ENCODE measurements around the gene ZCCHC14.
"Not testable (repeated sequence)": the region's sequence is repeated elsewhere in the genome, so short reads cannot be mapped to it uniquely, and the experiment has no call there.

The ZCCHC14 gene

DNA sequence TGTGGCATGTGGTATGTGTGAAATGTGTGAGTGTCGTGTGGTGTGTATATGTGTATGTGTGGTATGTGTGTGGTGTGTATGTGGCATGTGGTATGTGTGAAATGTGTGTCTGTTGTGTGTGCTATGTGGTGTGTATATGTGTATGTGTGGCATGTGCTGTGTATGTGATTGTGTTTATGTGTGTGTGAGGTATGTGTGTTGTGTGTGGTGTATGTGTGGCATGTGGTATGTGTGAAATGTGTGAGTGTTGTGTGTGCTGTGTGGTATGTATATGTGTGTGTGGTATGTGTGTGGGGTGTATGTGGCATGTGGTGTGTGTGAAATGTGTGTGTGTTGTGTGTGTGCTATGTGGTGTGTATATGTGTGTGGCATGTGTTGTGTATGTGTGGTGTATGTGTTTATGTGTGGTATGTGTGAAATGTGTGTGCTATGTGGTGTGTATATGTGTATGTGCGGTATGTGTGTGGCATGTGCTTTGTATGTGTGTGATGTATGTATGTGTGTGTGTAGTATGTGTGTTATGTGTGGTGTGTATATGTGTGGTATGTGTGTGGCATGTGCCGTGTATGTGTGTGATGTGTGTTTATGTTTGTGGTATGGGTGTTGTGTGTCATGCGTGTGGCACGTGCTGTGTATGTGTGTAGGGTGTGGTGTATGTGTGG, 9.6 kb upstream of the ZCCHC14 start:
- H3K4me1 ChIP-seq (ENCODE audit: control insufficient read depth, insufficient read depth, low read length): no peaks in the 10 kb centered on the region
- no peaks in the 10 kb centered on the region for H3K36me3 ChIP-seq (ENCODE audit: control insufficient read depth, insufficient read depth, low read length)
- no peaks in the 10 kb centered on the region for H3K9me3 ChIP-seq (ENCODE audit: control insufficient read depth, insufficient read depth, low read length)
- H3K4me3 ChIP-seq (ENCODE audit: low read depth, low read length): no peak overlapping the region
- H3K27me3 ChIP-seq (ENCODE audit: control insufficient read depth, insufficient read depth, low read length): no peaks in the 10 kb centered on the region
- H3K9ac ChIP-seq (ENCODE audit: low read depth, low read length): no peak overlapping the region

DNA sequence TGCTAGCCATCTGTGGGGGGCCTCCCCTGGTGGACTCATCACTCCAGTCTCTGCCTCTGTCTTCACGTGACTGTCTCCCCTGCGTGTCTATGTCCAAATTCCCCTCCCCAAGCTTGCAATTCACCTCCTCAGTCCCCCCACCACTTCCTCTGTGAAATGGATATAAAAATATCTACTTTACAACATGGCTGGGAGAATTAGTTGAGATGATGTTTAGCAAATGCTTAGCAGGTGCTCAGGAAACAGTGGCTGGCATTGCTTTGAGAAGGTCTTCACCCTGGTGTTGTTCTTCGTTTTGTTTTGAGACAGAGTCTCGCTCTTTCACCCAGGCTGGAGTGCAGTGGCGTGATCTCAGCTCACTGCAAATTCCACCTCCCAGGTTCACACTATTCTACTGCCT, 8.3 kb upstream of the ZCCHC14 start:
- Histone ChIP-seq H3K4me3 (ENCODE audit: low read depth, low read length) (no peak overlapping the region), H3K9me3 (ENCODE audit: control insufficient read depth, insufficient read depth, low read length) (no peaks in the 10 kb centered on the region), H3K4me1 (ENCODE audit: control insufficient read depth, insufficient read depth, low read length) (no peaks in the 10 kb centered on the region), H3K9ac (ENCODE audit: low read depth, low read length) (no peak overlapping the region), H3K27me3 (ENCODE audit: control insufficient read depth, insufficient read depth, low read length) (no peaks in the 10 kb centered on the region), H3K36me3 (ENCODE audit: control insufficient read depth, insufficient read depth, low read length) (no peaks in the 10 kb centered on the region)

DNA sequence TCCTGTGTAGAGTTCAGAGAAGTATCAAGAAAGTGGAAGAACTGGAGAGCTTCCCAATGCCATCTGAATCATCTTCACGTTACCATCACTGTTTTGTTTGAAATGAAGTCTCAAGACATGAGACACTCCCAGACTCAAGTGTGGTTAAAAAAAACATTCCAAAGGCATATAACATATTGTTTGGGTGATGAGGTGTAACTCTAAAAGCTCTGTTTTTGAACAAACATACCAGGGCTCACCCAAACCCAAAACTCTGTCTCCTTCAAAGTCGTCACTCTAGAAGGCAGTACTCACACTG, 6.3 kb upstream of the ZCCHC14 start:
- no peaks in the 10 kb centered on the region for H3K27me3 ChIP-seq (ENCODE audit: control insufficient read depth, insufficient read depth, low read length)
- H3K9ac ChIP-seq (ENCODE audit: low read depth, low read length): no peak overlapping the region
- H3K4me1 ChIP-seq (ENCODE audit: control insufficient read depth, insufficient read depth, low read length): no peaks in the 10 kb centered on the region
- H3K4me3 ChIP-seq (ENCODE audit: low read depth, low read length): no peak overlapping the region
- no peaks in the 10 kb centered on the region for H3K9me3 ChIP-seq (ENCODE audit: control insufficient read depth, insufficient read depth, low read length)
- H3K36me3 ChIP-seq (ENCODE audit: control insufficient read depth, insufficient read depth, low read length): no peaks in the 10 kb centered on the region

DNA sequence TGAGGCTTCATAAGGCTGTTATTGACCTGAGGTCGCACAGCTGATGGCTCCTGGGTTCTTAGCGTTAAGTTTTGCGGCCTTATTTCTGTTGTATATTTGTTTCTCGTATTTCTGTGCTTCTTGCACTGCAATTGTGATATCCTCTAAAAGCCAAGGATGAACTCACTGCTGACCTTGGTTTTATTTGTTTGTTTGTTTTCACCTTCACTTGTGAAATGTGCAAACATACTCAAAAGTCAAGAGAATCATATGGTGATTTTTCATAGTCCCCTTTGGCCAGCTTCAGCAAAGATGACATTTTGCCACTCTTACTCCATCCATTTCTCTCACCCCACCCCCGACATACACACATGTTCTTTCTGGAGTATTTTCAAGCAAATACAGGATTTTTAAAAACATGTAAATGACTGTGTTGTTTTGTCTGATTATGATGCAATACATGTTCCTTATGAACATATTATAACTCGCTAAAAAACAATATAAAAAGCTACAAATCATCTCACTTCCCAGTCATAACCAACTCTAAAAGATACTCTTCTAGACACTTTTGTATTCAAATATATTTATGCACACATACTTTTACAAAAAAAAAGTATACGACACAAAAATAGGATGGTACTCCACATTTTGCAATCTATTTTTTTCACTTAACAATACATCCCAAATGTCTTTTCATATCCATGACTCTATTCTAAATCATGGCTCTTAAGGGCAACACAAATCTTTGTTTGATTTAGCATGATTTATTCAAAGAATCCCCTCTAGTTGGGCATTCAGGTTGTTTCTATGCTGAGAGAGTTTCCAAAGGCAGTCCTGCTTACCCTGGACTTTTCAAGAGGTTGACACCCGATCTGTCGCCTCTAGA, 5.7 kb upstream of the ZCCHC14 start:
- no peak overlapping the region for H3K9ac ChIP-seq (ENCODE audit: low read depth, low read length)
- H3K9me3 ChIP-seq (ENCODE audit: control insufficient read depth, insufficient read depth, low read length): no peaks in the 10 kb centered on the region
- no peaks in the 10 kb centered on the region for H3K4me1 ChIP-seq (ENCODE audit: control insufficient read depth, insufficient read depth, low read length)
- no peak overlapping the region for H3K4me3 ChIP-seq (ENCODE audit: low read depth, low read length)
- H3K27me3 ChIP-seq (ENCODE audit: control insufficient read depth, insufficient read depth, low read length): no peaks in the 10 kb centered on the region
- H3K36me3 ChIP-seq (ENCODE audit: control insufficient read depth, insufficient read depth, low read length): no peaks in the 10 kb centered on the region

- not testable (repeated sequence) for H3K4me3 ChIP-seq (ENCODE audit: low read depth, low read length); H3K36me3 ChIP-seq (ENCODE audit: control insufficient read depth, insufficient read depth, low read length); H3K9me3 ChIP-seq (ENCODE audit: control insufficient read depth, insufficient read depth, low read length); H3K4me1 ChIP-seq (ENCODE audit: control insufficient read depth, insufficient read depth, low read length); H3K27me3 ChIP-seq (ENCODE audit: control insufficient read depth, insufficient read depth, low read length); H3K9ac ChIP-seq (ENCODE audit: low read depth, low read length)
Measured at GRCh38 chr16:87497767-87498290, 5.0 kb upstream of the ZCCHC14 start.

DNA sequence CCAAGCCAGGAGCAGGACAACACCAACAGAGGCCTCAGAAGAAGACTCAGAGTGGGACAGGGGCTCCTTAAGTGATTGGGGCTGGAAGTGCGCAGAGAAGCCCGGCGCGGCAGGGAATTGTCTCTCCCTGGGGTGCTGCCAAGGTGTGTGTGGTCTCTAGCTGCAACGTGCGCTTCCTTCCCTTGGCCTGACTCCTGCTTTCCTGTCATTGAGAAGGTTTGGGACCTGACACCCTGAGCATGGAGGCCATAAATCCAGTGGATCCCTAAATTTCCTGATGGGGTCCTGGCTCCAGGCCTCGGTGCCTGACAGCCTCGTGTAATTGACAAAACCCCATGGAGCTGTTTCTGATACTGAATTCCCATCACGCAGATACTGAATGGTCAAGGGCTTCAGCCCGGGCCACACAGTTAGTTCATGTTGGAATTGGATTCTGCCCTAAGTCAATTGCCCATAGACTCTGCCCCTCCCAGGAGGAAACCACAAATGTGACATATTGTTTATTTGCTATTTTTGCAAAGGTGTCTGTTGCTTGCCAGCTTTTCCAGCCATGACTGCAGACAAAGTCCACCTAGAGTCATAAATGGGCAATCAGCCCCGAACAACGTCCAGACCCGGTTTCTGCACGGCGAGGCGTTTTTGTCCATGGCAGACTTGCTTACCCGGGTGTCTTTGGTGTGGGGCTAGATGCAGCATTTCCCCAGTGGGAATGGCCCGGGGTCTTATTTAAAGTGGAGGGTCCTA, 4.4 kb upstream of the ZCCHC14 start:
- H3K9ac ChIP-seq (ENCODE audit: low read depth, low read length); H3K36me3 ChIP-seq (ENCODE audit: control insufficient read depth, insufficient read depth, low read length); H3K9me3 ChIP-seq (ENCODE audit: control insufficient read depth, insufficient read depth, low read length); H3K4me3 ChIP-seq (ENCODE audit: low read depth, low read length); H3K4me1 ChIP-seq (ENCODE audit: control insufficient read depth, insufficient read depth, low read length); H3K27me3 ChIP-seq (ENCODE audit: control insufficient read depth, insufficient read depth, low read length): not testable (repeated sequence)

GRCh38 chr16:87496447-87496801, 3.6 kb upstream of the ZCCHC14 start:
- Histone ChIP-seq H3K4me3 (ENCODE audit: low read depth, low read length) (no peak overlapping the region), H3K36me3 (ENCODE audit: control insufficient read depth, insufficient read depth, low read length) (no peaks in the 10 kb centered on the region), H3K27me3 (ENCODE audit: control insufficient read depth, insufficient read depth, low read length) (no peaks in the 10 kb centered on the region), H3K9me3 (ENCODE audit: control insufficient read depth, insufficient read depth, low read length) (no peaks in the 10 kb centered on the region), H3K9ac (ENCODE audit: low read depth, low read length) (no peak overlapping the region), H3K4me1 (ENCODE audit: control insufficient read depth, insufficient read depth, low read length) (no peaks in the 10 kb centered on the region)

DNA sequence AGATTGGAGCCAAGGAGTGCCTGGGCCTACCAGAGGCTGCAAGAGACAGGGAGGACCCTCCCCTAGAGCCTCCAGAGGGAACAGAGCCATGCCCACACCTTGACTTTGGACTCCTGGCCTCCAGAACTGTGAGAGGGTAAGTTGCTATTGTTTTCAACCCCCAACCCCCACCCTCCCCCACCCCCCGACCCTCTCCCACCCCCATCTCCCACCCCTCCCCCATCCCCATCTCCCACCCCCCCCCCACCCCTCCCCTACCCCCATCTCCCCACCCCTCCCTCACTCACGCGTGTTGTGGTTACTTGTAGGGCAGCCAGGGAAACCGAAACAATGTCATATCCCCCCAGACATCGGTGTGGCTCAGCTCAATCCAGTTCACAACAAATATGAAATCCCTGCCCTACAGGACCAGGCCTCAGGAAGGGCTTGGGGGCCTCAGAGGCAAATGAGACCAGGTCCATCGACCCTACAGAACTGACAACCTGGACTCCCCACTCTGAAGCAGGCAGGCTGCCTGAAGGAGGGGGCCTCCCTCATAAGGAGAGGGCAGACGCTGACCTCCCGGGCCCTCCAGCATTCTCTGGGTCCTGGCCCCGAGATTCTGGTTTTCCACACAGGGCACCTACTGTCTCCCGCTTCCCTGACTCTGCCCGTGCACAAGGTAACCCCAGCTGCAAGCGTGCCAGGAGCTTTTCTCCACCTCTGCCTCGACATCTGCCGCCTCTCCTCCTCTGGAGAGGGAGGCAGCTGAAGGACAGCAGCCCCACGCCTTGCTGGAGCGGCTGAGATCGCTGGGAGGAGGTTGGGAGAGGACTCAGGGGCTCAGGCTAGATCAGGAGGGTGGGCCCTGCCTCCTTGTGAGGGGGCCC, 3.0 kb upstream of the ZCCHC14 start:
- Histone ChIP-seq H3K9me3 (ENCODE audit: control insufficient read depth, insufficient read depth, low read length) (no peaks in the 10 kb centered on the region), H3K4me3 (ENCODE audit: low read depth, low read length) (no peak overlapping the region), H3K9ac (ENCODE audit: low read depth, low read length) (no peak overlapping the region), H3K4me1 (ENCODE audit: control insufficient read depth, insufficient read depth, low read length) (no peaks in the 10 kb centered on the region), H3K27me3 (ENCODE audit: control insufficient read depth, insufficient read depth, low read length) (no peaks in the 10 kb centered on the region), H3K36me3 (ENCODE audit: control insufficient read depth, insufficient read depth, low read length) (no peaks in the 10 kb centered on the region)

DNA sequence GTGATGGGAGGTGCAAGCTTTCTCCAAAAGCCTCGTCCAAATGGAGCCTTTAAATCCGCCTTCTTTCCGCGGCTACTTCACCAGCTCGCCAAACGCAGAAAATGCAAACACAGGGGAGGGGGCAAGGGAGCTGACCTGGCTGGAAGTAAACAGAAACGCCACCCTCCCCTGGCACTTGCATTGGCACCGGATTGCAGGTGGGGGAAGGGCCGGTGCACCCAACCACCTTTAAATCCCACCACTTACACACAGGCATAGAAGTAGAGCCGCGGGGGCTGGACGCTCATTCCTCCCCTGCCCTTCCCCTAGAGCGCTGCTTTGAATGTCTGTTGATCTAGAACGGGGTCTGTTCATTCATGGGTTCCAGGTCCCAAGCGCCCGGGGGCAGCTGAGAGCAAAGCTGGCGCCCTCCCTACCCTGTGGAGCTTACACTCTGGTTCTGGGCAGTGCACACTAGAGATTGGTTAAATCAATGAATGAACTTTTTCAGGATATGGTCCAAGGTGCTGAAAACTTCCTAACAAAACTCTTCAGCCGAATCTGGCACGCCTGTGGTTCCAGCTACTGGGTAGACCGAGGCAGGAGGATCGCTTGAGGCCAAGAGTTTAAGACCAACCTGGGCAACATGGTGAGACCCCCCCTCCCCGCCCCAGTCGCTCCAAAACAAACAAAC, 920 bp upstream of the ZCCHC14 start:
- Histone ChIP-seq H3K36me3 (ENCODE audit: control insufficient read depth, insufficient read depth, low read length) (no peaks in the 10 kb centered on the region), H3K9ac (ENCODE audit: low read depth, low read length) (no peak overlapping the region), H3K27me3 (ENCODE audit: control insufficient read depth, insufficient read depth, low read length) (no peaks in the 10 kb centered on the region), H3K4me1 (ENCODE audit: control insufficient read depth, insufficient read depth, low read length) (no peaks in the 10 kb centered on the region), H3K9me3 (ENCODE audit: control insufficient read depth, insufficient read depth, low read length) (no peaks in the 10 kb centered on the region), H3K4me3 (ENCODE audit: low read depth, low read length) (peak overlapping the region; percentile 43)

DNA sequence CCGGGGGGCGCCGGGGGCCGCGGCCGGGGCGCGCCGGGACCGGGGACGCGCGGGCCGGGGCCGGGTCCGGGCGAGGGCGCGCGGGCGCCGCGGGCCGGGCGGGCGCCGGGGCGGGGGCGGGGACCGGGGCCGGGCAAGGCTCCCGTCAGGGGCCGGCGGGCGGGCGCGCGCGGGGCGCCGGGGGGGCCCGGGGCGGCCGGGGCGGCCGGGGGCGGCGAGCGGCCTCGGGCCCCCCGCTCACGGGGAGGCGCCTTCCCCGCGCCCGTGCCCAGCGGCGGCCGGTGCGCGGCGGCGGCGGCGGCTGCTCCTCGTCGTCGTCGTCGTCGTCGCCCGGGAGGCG, 563 bp downstream of the ZCCHC14 start:
- Histone ChIP-seq H3K9me3 (ENCODE audit: control insufficient read depth, insufficient read depth, low read length) (no peaks in the 10 kb centered on the region), H3K4me3 (ENCODE audit: low read depth, low read length) (no peak overlapping the region), H3K4me1 (ENCODE audit: control insufficient read depth, insufficient read depth, low read length) (no peaks in the 10 kb centered on the region), H3K27me3 (ENCODE audit: control insufficient read depth, insufficient read depth, low read length) (no peaks in the 10 kb centered on the region), H3K9ac (ENCODE audit: low read depth, low read length) (no peak overlapping the region), H3K36me3 (ENCODE audit: control insufficient read depth, insufficient read depth, low read length) (no peaks in the 10 kb centered on the region)

Data from iPS-15b (cell line).